ENCODE data around the gene PYGO2.
"Not testable (repeated sequence)": the region's sequence is repeated elsewhere in the genome, so short reads cannot be mapped to it uniquely, and the experiment has no call there.

Gene PYGO2

GRCh38 chr1:154908937-154909336, 52.6 kb downstream of the PYGO2 start:
- DNase-seq (ENCODE audit: low read depth in 2 of 2), result no peak

- DNase-seq (ENCODE audit: low read depth in 2 of 2), result not testable (repeated sequence)
Measured at GRCh38 chr1:154908129-154908528, 53.5 kb downstream of the PYGO2 start.
